ENCODE measurements around the gene MDK.

MDK gene

DNA sequence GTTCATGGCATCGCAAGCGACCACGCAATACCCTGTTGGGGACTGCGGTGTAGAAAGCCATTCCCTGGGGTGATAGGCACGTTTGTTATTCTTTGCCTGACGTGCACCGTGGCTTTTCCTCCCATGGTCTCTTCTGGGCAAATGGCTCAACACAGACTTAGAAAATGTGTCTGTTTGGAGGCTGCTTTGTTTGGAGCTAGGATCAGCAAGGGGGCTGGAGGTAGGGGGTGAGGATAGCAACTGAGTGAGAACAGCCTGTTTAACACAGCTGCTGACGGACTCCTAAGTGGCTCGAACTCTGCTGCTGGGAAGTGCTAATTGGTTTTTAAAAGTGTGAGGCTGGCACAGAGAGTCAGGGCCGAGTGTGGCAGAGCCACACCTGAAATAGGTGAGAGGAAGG, 26.2 kb downstream of the MDK start:
- no peak for DNase-seq

DNA sequence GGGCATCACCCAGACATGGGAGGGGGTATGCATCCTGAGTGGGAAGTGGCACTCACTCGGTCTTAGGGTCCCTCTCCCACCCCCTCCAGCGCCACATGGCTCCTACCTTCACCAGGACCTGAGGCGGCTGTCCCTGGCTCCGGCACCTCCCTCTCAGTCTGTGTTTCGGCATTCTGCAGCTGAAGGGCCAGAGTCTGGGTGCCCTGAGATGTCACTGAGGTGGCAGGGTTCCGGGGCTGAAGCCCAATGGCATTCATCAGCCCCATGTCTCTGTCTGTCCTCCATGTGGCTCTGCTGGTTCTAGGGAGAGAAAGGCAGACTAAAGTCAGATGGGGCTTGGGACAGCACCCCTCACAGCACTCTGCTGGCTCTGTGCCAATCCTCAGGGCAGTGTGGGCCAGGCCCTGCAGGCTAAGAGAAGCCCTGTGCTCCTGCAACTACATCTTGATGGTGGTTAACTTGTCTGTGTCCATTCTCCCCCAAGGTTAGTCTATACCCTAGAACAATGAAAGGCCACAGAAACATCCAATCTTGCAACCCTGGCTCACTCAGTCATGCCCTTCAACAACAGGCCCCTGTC, 27.0 kb downstream of the MDK start:
- DNase-seq, result no peak

DNA sequence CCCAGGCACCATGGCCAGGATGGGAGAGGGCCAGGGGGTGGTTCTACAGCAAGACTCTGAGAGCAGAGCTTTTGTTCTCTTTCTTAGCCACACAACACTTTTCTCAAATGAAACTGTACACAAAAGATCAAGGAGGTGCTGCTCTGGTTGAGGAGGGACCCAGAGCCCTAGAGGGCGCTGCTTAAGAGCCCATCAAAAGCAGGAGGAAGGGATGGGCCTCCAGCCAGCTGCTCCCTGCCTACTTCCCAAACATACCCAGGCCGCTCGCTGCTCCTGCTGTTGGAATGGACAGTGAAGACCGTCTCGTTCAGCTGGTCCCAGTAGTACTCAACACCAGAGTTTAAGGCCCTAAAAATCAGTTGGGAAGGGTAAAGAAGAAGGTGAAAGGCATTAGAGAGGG, 28.6 kb downstream of the MDK start:
- no peak for DNase-seq

DNA sequence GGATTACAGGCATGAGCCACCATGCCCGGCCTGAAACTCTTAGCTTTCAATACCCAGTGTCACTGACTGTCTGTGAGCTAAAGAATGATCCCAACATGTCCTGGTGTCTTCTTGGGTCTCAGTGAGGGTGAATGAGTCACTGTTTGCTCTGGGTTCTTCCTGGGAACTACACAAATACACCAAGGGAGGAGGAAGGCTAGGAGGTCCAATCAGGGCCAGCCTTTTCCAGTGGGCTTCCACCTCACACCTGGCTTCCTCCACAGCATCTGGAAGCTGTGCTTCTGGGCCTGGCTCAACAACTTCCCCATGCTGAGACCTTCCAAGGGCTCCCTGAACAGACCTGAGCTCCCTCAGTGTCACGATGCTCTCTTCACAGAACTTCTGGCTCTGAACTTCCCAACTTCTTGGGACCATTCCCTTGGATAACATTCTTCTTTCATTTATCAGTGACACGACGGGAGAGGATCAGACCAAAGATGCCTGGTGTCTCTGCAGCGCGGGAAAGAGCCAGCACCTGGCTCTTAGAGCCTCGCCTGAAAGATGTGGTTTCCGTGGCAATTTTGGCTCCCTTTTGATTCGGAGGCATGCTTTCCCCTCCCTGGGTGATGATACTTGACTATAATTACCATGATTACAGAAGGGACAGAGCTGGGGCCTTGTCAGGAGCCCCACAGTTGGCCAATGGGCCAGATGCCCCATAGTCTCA, 32.4 kb downstream of the MDK start:
- no peak for DNase-seq

DNA sequence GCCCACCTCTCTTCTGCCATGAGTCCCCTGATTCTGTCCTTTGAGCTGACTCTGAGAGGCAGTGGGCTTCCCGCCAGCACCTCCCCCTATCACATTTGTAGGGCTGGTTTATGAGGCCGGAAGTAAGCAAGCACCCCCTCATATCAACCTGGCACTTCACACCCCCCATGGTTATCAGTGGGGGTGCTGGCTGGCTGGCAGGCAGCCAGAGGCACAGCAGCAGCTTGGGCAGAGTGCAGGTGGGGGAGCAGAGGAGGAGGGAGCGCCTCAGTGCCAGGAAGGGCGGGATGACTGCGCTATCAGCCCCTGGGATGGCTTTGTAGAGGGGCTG, 33.0 kb downstream of the MDK start:
- DNase-seq, result no peak

DNA sequence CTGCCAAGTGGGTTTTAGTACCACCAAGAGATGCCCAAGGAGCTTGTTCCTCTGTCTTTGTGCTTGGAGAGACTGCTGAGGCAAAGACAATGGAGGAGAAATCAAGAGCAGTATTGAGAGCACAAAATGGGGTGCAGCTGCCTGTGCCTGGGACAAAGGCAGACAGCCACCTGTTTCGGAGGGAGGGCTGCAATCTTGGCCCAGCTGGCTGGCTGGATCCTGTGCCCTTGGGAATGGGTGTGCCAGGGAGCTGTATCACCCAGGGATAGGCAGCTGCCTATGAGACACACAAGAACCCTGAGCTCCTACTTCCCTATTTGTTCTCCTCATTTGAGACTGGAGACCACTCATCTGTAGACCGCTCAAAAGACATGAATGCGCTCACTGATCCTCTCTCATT, 33.4 kb downstream of the MDK start:
- no peak for DNase-seq

DNA sequence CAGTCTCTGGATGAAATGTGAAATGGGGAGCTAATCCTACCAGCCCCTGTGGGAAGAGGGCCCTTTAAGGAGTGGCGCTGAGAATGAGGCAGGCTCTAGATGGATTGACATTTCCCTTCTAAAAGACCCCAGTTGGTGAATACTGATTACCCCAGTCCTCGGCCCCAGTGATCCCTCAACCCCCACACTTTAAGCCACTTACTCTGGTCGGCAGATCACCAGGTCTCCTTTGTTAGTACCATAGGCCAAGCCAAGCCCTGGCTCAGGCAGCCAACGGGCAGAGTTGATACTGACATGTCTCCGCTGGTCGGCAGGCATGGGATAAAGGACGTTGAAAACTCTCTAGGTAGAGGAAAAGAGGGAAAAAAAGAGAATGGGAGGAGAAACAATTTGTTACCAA, 36.2 kb downstream of the MDK start:
- DNase-seq, result no peak

DNA sequence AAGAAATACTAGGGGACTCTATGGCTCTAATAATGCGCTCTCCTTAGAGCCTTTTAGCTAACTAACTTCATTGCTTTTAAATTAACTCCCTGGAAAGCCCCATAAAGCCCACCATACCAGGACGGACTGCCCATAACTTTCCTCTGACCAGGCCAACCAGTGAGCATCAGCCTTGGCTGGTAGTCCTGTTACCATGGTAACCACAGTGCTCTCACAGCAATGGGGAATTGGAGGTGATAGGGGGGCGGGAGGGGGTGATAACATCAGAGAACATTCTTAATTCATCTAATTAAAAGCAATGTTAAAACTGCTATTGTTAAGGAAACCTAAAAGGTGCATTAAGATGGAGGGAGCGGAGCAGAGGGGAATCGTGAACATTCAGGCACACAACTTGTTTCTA, 37.3 kb downstream of the MDK start:
- DNase-seq, result no peak

DNA sequence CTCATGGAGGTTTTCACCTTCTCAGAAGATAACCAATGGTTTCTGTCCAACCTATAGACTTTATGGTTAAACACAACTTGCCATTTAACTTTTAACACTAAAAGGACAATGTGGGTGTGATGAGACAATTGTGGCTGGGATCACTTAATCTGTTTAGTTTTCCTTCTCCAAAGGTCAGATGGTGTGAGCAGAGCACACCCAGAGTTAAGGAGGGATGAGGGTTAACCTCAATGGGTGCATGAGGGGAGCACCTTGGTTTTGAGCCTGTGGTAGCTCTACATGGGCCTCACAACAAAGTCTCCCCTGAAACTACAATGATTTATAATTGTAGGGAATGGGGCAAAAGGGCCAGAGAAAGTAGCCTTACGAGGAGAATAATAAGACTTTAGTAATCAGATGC, 39.0 kb downstream of the MDK start:
- no peak for DNase-seq

DNA sequence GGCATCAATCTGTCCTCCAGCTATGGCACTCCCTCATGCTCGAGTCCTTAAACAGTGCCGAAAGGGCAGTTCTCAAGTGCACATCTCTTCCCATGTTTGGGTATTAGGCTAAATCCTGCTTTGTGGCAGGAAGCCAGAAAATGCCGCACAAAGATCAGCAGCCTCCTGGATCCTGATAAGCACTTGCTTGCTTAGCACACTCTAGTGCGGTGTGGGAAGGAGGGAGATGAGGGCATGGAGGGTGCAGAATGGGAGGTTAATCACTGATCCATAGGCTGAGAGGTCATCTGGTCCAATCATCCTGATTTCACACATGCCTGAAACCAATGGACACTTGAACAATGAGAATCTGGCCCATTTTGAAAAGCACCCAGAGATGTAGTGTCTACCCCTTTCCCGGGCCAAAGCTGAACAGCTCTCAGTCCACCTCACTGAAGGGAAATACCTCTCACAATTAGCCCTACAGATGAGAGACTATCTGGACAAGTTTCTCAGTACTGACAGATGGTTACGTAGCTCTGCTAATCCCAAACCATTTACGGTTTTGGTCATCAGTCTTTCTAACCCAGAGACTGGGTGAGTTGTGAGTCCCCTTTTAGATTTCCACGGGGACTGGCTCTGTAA, 39.9 kb downstream of the MDK start:
- DNase-seq, result no peak

DNA sequence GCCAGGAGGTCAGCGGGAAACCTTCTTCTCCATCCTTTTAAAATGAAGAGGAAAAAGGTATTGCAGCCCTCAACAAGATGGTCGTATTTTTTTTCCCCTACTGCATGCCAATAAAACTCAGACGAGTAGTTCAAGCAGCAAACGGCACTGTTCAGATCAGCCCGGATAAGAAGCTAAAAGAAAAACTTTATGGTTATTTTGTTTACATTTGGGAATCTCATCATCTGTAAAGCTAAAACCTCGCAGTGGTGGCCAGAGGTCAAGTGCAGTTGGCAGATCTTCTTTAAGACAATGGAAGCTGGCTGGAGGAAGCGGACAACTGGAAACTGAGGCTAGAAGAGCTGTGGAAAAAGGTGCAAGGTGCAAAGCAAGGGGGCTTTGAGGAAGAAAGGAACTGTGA, 41.1 kb downstream of the MDK start:
- no peak for DNase-seq

DNA sequence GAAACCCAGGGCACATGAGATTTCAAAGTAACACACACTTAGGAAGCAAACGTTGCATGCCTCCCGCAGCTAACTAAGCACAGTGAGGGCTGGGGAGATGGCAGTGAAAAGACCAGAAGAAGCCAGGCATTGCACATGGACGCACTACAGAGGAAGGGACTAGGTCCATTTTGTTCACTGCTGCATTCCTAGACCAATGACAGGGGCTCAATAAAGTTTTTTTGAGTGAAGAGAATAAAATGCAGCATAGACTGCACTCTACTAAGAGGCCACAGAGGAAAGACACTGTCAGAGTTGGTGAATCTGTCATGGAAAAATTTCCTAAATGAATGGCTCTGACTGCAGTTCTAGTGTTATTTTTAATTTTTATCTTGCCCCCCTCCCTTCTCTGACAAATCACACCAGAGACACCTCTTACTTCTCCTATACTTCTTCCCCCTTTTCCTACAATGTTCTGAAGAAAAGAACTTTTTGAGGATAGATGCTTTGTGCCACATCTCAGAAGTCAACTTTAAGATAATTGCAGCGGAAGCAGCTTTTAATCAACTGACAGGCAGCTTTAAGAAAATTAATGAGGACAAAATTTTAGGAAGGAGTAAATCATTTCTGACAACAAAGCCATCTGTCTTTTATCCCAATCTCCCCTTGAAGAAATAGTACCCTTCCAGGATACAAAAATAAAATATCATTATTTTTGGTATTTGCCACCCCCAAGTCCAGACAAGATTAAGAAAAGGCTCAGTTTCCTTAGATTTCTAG, 44.9 kb downstream of the MDK start:
- no peak for DNase-seq

DNA sequence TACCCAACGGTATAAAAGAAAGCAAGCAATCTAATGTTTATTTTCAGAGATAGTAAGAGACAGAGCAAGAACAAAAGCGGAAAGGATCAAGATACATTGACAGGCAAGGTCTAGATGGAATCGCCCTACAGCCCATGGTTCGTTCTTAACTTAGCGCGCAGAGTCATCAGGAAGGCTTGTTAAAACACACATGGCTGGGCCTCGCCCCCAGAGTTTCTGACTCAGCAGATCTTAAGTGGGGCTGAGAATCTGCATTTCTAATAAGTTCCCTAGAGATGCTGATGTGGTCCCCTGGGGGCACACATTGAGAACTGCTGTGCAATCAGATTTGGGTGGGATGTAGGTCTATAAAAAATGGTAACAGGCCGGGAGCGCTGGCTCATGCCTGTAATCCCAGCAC, 45.9 kb downstream of the MDK start:
- DNase-seq, result no peak

DNA sequence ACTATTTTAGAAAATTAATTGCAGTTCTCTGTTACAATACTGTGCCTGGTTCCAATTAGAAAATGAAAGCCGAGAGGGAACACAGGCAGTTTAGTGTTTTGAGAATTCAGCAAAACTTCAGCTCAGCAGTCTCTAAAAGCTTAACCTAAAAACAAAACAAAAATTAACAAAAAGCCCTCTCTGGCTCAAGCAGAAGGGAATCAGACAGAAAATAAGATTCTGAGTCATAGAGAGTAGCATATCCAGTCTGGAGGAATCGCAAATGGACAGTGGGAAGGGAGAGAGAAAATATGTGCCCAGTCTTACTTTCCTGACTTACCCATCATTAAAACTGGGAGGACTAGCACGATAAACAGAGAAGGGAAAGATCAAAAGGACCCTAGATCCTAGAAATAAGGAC, 48.2 kb downstream of the MDK start:
- no peak for DNase-seq

DNA sequence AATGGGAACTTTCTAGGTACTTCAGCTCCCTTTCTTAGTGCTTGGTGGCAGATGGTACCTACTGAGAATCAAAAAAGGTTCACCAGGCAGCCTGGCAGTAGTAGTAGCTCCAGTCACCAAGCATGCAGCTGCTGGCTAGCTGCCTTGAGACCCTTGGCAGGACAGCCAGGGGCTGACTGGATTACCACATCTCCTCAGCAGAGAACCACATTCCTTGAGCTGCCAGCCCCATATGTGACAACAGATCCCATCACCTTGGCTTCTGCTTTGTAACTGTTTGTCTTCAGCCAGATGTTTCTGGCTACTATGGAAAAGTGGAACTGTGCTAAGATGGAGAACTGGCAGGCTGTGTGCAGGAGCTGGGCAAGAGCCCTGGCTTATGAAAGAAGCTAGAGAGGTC, 49.7 kb downstream of the MDK start:
- DNase-seq, result no peak

All from NCI-H526 treated with DMSO at 0.1 percent for 48 hours (cell line).